Activated gamma-delta T cell treated with anti-CD3 and anti-CD28 coated beads, Interleukin-2, amount 50 U/mL, for 16 hours (primary cell): ENCODE data around the gene CDK14.
"Not testable (repeated sequence)": the region's sequence is repeated elsewhere in the genome, so short reads cannot be mapped to it uniquely, and the experiment has no call there.

Experiments used
- DNase-seq: peaks from one replicate; pipeline ENCODE4 v3.0.0-alpha.2; 2020; ENCODE audit warnings: low read depth

CDK14 gene

GRCh38 chr7:90900628-90901356 lies 304.7 kb downstream of the CDK14 start:
- no peak for DNase-seq

- DNase-seq, result no peak
Measured at GRCh38 chr7:90903841-90904240, 307.7 kb downstream of the CDK14 start.

GRCh38 chr7:90910136-90910535 lies 314.0 kb downstream of the CDK14 start:
- no peak for DNase-seq

GRCh38 chr7:90916319-90916718 lies 320.2 kb downstream of the CDK14 start:
- no peak for DNase-seq

- DNase-seq, result no peak
Measured at GRCh38 chr7:90917539-90917938, 321.4 kb downstream of the CDK14 start.

GRCh38 chr7:90918303-90918702 lies 322.2 kb downstream of the CDK14 start:
- DNase-seq, result no peak

GRCh38 chr7:90919816-90920215 lies 323.7 kb downstream of the CDK14 start:
- DNase-seq, result no peak

- DNase-seq, result no peak
Measured at GRCh38 chr7:90920336-90920735, 324.2 kb downstream of the CDK14 start.

- DNase-seq, result no peak
Measured at GRCh38 chr7:90923541-90923997, 327.4 kb downstream of the CDK14 start.

- not testable (repeated sequence) for DNase-seq
Measured at GRCh38 chr7:90928700-90929424, 332.7 kb downstream of the CDK14 start.

GRCh38 chr7:90931986-90932916 lies 336.1 kb downstream of the CDK14 start:
- DNase-seq, result no peak

GRCh38 chr7:90933041-90933440 lies 336.9 kb downstream of the CDK14 start:
- no peak for DNase-seq

GRCh38 chr7:90933984-90934383 lies 337.9 kb downstream of the CDK14 start:
- no peak for DNase-seq

GRCh38 chr7:90938371-90938770 lies 342.2 kb downstream of the CDK14 start:
- DNase-seq, result no peak

- no peak for DNase-seq
Measured at GRCh38 chr7:90939666-90940065, 343.5 kb downstream of the CDK14 start.

- DNase-seq, result no peak
Measured at GRCh38 chr7:90944021-90944420, 347.9 kb downstream of the CDK14 start.

- DNase-seq, result no peak
Measured at GRCh38 chr7:90945104-90945787, 349.1 kb downstream of the CDK14 start.

GRCh38 chr7:90946730-90947501 lies 350.8 kb downstream of the CDK14 start:
- DNase-seq, result no peak

GRCh38 chr7:90948085-90948484 lies 352.0 kb downstream of the CDK14 start:
- no peak for DNase-seq

GRCh38 chr7:90951229-90951628 lies 355.1 kb downstream of the CDK14 start:
- DNase-seq, result no peak
